Peyer's patch (tissue), 4 donors: ENCODE data around the gene USP47. TPM values are rescaled to one million over a fixed set of nuclear protein-coding genes. Genes with fewer than 3 reads are reported as not detected.

ENCODE experiments used
- DNase-seq, 3 donors: peaks; one replicate each; pipeline ENCODE4 v3.0.0-alpha.2; 2017 to 2019
- H3K27ac ChIP-seq, 4 donors: fragments of 200-600 bp; sonication (generic); one replicate each; pipeline ENCODE4 v1.5.1; 2016 to 2019
- H3K27me3 ChIP-seq, 2 donors: fragments of 200-600 bp; sonication (generic); one replicate each; pipeline ENCODE4 v1.5.1; 2019
- H3K36me3 ChIP-seq, 3 donors: fragments of 200-600 bp; sonication (generic); one replicate each; pipeline ENCODE4 v1.5.1; 2016 to 2019
- H3K4me1 ChIP-seq, 4 donors: fragments of 200-600 bp; sonication (generic); one replicate each; pipeline ENCODE4 v1.5.1; 2016 to 2019
- H3K4me3 ChIP-seq, 4 donors: fragments of 200-600 bp; sonication (generic); 1 replicate in 3 of 4; 2 replicates in 1 of 4; pipeline ENCODE4 v1.5.1; 2016 to 2019; ENCODE audit warnings: mild to moderate bottlenecking in 1 of 4
- H3K9me3 ChIP-seq, 4 donors: fragments of 200-600 bp; sonication (generic); one replicate each; pipeline ENCODE4 v1.5.1; 2016 to 2019; ENCODE audit warnings: mild to moderate bottlenecking in 1 of 4
- CTCF ChIP-seq, 6 experiments: fragments of 450-650 bp in 4 of 6; fragments of 200-600 bp in 2 of 6; sonication (generic) in 1 of 6; IDR thresholded peaks; one replicate each; pipeline ENCODE4 v1.5.1; 2017 to 2019; ENCODE audit warnings: antibody characterized with exemption in 6 of 6, mild to moderate bottlenecking in 3 of 6, moderate library complexity in 1 of 6
- POLR2A ChIP-seq, 2 donors: fragments of 450-650 bp; IDR thresholded peaks; one replicate each; pipeline ENCODE4 v1.5.1; 2017; ENCODE audit warnings: antibody characterized with exemption in 2 of 2, mild to moderate bottlenecking in 2 of 2, moderate library complexity in 2 of 2
- total RNA-seq, 4 donors: library from RNA; depleted of rRNA; stranded (reverse); fragments of >200 nt; gene quantifications; one replicate each; pipeline ENCODE4 v1.1.0, GENCODE V29; 2016

The USP47 gene
- total RNA-seq, 4 donors from 2014 or later = 62.5 to 170 (median 66.4) TPM

- Histone ChIP-seq H3K27me3 (no peaks in the 10 kb centered on the region), H3K4me1 (no peaks in the 10 kb centered on the region), H3K4me3 (no peak overlapping the region), H3K36me3 (no peaks in the 10 kb centered on the region), H3K27ac (peak overlapping the region in 2 of 4 donors; percentile 29 to 55), H3K9me3 (no peaks in the 10 kb centered on the region)
- no peak for TF ChIP-seq CTCF (IDR thresholded peaks at IDR 0.05)
- TF ChIP-seq POLR2A (IDR thresholded peaks at IDR 0.05) = no peak
- peak in 1 of 3 donors; percentile 68 for DNase-seq
These were observed 28.3 kb upstream of the USP47 start for GRCh38 chr11:11813288-11813962.

GRCh38 chr11:11814614-11815452 is 26.9 kb upstream of the USP47 start:
- Histone ChIP-seq H3K4me1 (no peaks in the 10 kb centered on the region), H3K27ac (no peak overlapping the region), H3K36me3 (no peaks in the 10 kb centered on the region), H3K9me3 (no peaks in the 10 kb centered on the region), H3K27me3 (no peaks in the 10 kb centered on the region), H3K4me3 (no peak overlapping the region)
- DNase-seq = no peak
- TF ChIP-seq POLR2A (IDR thresholded peaks at IDR 0.05) (no peak), CTCF (IDR thresholded peaks at IDR 0.05) (no peak)

GRCh38 chr11:11816511-11817314 is 25.1 kb upstream of the USP47 start:
- DNase-seq = no peak
- Histone ChIP-seq H3K27me3 (no peaks in the 10 kb centered on the region), H3K4me3 (no peak overlapping the region), H3K27ac (no peak overlapping the region), H3K36me3 (no peaks in the 10 kb centered on the region), H3K4me1 (no peaks in the 10 kb centered on the region), H3K9me3 (no peaks in the 10 kb centered on the region)
- TF ChIP-seq POLR2A (IDR thresholded peaks at IDR 0.05) (no peak), CTCF (IDR thresholded peaks at IDR 0.05) (no peak)

- TF ChIP-seq POLR2A (IDR thresholded peaks at IDR 0.05) (no peak), CTCF (IDR thresholded peaks at IDR 0.05) (no peak)
- Histone ChIP-seq H3K36me3 (no peaks in the 10 kb centered on the region), H3K4me1 (no peaks in the 10 kb centered on the region), H3K27ac (no peak overlapping the region), H3K9me3 (no peaks in the 10 kb centered on the region), H3K4me3 (no peak overlapping the region), H3K27me3 (no peaks in the 10 kb centered on the region)
- no peak for DNase-seq
These were observed 23.8 kb upstream of the USP47 start for GRCh38 chr11:11817957-11818356.

- no peaks in the 10 kb centered on the region for H3K27me3 ChIP-seq
- TF ChIP-seq POLR2A (IDR thresholded peaks at IDR 0.05) = no peak
- no peak for TF ChIP-seq CTCF (IDR thresholded peaks at IDR 0.05)
- no peak for DNase-seq
- H3K9me3 ChIP-seq = no peaks in the 10 kb centered on the region
- no peak overlapping the region for H3K27ac ChIP-seq
- no peaks in the 10 kb centered on the region for H3K4me1 ChIP-seq
- no peaks in the 10 kb centered on the region for H3K36me3 ChIP-seq
- H3K4me3 ChIP-seq = no peak overlapping the region
These were observed 23.1 kb upstream of the USP47 start for GRCh38 chr11:11818529-11819121.
